UCSD-AML1 (cell line): ENCODE measurements around the gene FKBP11.

Source experiments
- DNase-seq: peaks from one replicate; lab custom pipeline; 2025; ENCODE audit not compliant: unreplicated experiment; lab: John Stamatoyannopoulos, UW

Gene FKBP11

DNA sequence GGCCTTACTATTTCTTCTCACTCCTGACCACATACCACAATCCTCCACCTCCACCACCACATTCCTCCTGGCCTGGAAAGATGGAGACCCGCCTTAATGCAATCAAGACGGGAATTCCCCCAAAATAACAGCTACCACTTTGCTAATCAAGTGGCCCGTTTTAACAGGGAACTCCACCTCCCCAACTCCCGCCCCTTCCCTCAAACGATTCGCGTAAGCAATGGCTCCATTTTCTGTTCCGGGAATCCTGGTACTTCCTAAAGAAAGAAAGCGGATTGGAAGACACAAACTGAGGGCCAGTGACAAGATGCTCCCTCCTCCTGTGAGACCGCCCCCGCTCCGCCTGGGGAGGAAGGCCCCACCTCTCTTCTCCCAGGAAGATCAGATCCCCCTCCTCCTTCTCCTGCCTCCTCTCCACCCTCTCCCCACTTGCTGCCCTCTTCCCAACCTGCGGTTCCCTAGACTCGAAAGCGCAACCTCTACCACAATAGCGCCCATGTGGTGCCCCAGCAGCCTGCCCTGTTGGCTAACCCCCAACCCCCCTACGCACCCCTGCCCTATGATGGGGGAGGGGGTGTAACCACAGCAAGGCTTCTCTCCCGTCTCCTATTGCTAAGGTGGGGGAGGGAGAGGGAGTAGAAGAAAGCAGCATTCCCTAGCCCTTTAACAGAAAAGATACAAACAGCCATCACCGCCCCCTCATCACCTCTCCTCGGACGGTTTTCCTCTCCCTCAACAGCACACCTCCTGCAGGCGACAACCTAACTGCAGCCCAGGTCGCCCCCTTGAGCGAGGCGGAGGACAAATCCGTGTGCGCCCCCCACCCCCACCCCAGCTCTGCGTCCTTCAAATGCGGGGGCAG, 31.2 kb upstream of the FKBP11 start:
- peak; percentile 89 for DNase-seq

DNA sequence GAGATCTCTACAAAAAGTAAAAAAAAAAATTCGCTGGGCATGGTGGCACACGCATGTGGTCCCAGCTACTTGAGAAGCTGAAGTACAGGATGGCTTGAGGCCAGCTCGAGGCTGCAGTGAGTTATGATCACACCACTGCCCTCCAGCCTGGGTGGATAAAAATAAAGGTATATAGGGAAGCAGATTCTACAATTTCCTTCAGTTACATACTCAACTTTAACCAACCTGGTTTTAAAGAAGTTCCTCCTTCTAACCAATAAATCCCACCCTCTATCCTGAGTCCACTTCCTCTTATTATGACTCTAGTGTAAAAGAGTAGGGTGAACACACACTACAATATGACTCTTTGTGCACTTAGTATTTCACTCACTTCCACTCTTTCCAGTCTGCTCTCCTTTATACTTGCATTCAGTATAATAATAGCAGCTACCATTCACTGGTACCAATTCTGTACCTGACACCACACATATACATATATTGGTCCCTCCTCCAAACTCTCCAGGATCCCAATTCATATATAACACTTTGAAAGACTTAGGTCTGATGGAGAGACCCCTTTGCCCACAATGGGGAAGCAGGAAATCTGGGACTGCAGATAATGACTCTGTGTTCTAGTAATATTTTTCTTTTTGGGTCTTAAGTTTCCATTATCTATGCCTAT, 29.7 kb upstream of the FKBP11 start:
- peak; percentile 22 for DNase-seq

DNA sequence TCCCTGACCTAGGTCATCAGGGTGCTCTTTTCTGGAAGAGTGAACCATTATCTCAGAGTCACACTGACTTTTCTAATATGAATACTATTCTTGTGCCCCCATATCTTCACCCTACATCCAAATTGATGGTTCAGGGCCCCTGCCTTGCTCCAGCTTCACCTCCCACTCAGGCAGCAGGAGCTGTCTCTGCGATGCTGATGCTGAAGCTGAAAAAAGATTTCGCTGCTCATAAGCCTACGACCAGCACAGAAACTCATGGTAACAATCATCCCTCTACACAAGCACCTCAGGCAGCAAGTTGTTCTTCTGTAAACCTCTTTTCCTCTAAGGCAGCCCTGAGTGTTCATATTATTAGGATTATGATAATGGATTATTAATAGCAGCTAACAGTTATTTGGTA, 28.8 kb upstream of the FKBP11 start:
- no peak for DNase-seq

DNA sequence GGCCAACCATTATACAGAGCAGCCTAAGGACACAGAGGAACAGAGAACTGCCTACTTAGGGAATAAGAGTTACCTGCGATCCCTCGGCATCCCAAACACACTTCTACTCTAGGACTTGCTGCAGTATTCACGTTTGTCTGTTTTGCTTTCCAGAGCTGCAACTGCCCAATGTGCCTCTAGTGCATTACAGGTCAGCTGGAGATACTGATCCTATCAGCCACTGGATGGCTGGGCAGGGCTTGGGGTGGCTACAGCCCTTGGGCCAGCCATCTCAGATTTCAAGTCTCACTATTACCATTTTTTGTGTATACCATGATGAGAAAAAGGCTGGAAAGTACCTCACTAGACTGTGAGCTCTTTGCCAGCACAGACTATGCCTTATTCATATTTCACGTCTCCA, 27.4 kb upstream of the FKBP11 start:
- no peak for DNase-seq

DNA sequence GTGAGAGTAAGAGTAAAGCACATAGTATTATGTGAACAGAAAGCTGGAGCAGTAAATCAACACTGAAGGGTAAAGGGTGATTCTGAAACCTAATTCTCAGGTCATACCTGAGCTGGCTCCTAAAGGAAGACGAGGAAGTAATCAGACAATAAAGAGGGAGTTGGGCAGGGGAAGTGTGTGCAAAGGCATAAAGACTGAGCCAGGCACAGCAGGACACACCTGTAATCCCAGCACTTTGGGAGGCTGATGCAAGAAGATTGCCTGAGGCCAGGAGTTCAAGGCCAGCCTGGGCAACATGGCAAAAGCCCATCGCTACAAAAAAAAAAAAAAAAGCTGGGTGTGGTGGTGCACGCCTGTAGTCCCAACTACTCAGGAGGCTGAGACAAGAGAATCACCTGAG, 22.4 kb upstream of the FKBP11 start:
- DNase-seq: no peak

DNA sequence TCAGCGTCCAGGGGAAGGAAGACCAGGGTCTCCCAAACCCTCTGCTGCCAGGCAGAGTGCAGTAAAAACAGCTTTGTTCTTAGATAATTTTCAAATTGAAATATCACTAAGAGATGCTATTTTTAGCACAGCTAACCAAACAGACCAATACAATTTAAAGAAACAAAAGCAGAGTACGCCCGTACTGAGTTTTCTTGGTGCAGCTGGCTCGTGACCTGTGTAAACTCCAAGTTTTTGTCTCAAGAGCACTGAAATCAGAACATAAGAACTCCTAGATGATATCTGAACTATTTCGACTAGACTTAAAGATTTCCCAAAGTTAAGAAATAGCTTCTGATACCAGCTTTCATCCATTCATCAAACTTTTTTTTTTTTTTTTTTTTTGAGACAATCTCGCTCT, 21.7 kb upstream of the FKBP11 start:
- no peak for DNase-seq

DNA sequence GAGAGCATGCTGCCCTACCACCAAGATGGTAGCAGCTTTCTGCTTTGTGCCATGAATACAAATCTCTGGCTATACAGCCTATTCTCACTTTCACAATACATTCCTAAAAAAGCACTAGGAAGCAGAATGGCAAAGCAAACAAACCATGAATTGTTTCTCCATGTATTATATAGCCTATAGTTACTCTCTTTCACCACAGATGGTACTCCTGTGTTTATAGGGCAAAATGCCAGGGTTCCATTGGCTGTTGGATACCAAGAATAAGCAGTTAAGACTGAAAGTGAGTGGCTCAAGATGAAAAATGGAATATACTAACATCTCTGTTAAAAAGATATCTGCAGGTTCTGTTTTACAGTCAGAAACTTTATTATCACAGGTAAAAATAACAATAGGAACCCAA, 20.9 kb upstream of the FKBP11 start:
- no peak for DNase-seq

DNA sequence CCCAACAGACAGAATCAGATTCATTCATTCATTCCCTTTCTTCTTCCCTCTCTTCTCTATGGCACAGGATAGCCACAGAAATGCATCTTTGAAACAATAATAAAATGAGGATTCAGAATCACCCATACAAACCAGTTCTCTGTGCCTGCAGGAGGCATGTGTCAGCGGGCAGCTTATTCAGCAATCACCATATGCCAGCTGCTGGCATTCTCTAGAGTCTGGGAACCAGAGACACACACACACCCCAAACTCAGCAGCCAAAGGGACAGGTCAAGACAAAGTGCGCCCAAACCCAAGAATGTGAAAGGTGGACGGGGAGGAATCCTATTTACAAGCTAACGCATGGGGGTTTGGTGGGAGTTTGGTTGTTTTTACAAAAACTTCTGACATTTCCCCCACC, 17.9 kb upstream of the FKBP11 start:
- DNase-seq: no peak

DNA sequence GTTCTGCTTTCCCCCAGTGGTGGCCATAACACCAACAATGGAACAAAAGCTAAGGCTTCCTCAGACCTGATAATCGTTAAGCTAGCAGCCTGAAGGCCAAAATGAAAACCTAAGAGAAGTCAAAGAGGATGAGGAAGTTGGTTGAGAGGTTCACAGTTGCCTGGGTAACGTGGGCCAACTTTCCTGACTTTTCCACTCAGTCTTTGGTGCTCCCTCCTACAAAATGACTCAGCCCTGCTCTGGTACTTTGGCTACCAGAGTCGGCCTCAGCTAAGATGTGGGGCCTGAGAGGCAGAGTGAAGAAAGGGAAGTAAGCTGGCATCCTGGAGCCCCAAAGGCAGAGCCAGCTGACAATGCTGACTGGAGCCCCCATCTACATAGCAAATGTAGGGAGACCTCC, 14.9 kb upstream of the FKBP11 start:
- DNase-seq: peak; percentile 65

DNA sequence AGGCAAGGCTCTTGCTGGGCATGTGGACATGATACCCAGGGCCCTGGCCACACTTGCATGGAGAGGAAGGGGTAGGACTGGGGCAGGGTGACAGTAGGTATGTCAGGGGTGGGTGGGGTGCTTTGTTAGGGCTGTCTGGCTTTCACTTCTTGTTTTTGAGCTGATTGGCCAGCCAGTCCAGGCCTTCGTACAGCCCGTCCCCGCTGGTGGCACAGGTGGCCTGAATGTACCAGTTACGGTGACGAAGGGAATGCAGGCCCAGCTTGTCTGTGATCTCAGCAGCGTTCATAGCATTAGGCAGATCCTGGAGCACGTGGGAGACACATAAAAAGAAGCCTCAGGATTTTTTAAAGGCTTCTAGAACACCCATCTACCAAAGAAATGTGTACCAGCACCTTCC, 13.5 kb upstream of the FKBP11 start:
- DNase-seq: no peak

DNA sequence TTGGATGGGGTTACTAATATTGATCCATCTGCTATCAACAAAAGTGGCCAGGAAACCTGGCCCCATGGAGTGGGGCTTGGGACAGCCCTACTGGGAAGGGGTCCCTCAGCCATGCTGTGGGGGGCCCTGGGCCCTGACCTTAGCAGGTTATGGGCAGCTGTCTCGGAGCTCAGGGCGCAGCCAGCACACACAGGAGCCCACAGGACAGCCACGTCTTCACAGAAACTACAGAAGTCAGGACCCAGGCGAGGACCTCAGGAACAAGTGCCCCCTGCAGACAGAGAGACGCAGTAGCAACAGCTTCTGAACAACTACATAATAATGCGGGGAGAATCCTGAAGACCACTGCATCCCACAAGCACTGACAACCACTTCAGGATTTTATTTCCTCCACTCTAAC, 11.9 kb upstream of the FKBP11 start:
- DNase-seq: no peak

DNA sequence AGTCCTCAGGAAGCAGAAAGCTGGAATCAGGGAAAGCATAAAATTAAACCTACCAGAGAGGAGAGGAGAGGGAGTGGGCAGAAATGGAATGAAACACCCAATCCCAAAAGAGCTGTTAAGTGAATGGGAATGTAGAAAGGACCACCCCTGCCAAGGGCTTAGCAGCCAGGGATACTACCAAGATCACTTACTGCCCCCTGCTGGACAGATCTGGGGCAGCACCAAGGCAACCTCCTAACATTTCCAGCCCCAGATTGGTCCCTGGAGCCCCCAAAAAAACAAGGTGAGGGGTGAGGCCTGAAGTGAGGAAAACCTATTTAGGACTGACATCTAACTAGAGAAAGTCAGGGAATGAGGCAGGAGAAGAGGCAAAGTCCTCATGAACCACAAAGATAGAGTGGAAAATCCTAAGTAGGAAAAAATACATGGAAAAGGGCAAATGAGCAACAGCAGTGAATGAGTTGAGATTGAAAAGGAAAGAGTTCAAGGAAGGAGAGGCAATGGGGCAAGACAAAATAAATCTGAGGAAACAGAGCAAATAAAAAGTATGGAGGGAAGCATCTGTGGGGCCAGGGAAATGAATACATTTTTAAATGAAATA, 11.2 kb upstream of the FKBP11 start:
- peak; percentile 65 for DNase-seq

DNA sequence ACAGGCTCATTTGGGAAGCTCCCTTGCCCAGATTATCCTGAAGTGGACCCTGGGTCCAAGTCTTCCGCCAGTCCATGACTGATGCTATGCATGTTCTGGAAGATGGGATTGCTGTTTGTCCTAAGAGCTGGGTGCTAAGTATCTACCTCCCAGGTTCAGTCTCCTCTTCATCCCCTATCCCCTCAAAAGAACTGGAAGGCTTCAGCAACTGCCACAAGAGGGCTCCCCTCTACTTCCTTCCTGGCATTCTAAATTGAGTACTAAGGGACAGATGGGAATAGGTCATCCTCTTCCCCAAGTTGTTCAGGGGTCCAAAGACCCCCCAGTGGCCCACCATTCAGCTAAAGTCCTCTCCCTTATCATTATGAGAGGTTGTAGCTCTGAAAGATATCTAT, 9.0 kb upstream of the FKBP11 start:
- DNase-seq: peak; percentile 15

DNA sequence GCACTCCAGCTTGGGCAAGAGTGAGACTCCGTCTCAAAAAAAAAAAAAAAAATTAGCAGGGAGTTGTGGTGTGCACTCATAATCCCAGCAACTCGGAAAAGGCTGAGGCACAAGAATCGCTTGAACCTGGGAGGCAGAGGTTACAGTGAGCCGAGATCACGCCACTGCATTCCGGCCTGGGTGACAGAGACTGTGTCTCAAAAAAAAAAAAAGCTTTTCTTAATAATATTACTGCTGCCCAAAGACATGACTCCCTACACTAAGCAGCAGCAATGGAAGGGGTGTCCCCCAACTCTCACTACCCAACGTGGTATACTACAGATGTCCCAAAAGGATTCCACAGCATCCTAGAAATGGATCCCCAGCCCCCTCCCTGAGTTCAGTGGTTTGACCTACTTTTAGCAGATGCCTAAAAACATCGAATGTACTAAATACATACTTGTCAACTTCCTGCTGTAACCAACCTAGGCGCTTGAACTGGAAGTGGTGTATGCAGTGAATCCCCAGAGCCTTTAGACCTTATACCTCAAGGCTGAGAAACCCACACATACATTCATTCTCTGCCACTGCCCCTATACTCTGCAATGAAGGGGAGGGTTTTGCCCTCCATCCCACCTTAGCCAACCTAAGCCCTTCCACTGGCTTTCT, 8.5 kb upstream of the FKBP11 start:
- DNase-seq: no peak

DNA sequence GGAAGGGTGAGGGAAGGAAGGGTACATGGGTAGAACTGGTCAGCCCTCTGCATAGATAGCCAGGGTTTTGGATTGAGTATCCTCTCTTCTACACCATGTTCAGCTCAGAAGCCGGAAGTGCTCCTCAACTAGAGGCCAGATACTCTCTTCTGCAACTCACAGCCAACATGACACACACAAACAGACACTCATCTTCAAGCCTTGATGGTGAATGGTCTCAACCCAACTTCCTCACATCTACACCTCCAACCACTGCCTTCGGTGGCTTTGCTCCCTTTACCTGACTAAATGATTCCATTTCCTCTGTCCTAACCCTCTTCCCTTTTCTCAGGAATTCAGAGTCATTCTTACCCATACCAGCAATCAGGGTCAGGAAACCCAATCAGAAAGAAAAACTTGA, 7.6 kb upstream of the FKBP11 start:
- no peak for DNase-seq

DNA sequence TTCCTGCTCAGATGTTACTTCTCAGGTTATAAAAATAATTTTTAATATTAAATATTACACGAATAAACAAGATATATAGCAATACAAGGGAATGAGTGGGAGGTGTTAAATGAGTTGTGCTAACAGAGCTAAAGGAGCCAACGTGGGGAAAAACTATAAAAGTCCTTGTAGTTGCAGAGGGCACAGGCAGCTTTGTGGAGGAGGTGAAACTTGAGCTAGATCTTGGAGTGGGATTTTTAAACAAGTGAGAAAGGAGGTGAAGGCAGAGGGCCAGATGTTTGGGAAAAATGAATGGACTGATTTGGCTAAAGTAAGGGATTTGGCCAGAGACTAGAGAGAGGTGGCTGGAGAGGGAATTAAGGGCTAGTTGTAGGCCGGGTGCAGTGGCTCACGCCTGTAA, 5.2 kb upstream of the FKBP11 start:
- no peak for DNase-seq

DNA sequence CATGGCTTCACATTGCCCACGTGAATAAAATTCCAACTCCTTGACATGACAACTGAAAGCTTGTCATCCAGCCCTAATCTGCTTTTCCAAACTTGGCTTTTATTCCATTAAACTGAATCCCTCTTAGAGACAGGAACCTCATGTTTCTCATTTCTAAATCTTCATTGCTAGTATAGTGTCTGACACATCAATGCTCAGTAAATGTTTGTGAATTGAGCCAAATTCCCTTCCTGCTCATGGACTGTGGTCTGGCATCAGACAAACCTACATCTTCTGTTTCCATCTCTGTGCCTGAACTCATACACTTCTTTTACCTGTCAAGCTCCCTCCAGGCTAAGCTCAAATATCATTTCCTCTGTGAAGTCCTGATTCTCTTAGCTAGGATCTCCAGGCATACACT, 4.3 kb upstream of the FKBP11 start:
- no peak for DNase-seq

DNA sequence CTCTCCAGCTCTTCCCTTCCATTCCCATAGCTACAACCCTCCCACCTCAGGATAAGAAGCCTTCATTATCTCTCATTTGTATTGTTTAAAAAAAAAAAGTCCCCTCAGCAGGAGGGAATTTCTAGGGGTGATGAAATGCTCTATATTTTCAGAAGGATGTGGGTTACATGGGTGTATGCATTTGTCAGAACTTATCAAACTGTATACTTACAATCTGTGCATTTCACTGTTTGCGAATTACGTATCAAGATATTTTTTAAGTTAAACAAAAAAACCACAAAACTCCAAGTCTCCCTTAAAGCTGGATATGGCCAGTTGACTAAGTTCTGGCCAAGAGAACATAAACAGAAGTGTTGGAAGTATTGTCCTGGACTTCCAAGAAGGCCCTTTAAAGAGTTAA, 2.0 kb upstream of the FKBP11 start:
- no peak for DNase-seq

DNA sequence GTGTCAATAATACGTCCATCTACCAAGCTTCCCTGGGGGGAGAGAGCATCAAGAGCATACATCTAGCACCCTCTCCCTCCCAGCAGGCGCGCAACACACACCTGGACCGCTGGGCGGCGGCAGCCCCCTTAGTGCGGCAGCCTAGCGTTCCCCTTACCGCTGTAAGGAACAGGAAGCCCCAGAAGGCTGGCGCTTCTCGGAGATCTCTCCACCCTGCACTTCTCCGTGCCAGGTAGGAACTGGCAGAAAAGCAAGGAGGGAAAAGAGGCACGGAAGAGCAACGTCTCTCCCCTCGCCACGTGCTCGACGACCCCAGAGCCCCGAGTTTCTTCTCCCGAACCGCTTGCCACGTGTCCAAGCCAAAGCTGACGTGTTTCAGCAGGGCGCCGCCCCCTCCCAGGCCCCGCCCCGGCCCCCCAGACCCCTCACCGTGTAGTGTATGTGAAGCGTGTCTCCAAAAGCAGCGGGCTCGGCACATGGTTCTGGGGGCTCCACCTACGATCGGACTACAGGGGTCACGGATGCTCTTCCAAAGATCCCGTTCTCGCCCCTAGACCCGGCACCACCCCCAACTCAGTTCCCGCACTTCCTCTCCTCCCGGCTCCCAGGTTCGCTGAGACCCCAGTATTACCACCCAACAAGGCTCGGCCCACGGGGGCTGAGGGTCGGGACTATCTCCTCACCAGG, 532 bp downstream of the FKBP11 start:
- no peak for DNase-seq

DNA sequence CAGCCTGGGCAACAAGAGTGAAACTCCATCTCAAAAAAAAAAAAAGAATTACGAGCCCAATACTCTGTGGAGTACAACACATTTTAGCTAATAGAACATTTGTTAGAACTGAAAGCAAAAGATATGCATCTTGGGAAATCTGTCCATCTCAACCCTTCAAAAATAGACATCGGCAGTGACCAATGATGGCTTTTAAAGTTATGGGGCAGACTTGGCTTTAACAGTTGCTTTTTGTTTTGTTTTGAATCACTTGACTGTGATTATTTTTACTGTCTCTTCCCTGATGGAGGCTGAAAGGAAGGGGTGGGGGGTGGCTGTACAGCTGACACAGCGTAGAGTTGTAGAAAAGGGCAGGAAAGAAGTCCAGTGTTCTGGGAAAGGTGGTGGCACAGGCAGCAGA, 2.2 kb downstream of the FKBP11 start:
- no peak for DNase-seq

DNA sequence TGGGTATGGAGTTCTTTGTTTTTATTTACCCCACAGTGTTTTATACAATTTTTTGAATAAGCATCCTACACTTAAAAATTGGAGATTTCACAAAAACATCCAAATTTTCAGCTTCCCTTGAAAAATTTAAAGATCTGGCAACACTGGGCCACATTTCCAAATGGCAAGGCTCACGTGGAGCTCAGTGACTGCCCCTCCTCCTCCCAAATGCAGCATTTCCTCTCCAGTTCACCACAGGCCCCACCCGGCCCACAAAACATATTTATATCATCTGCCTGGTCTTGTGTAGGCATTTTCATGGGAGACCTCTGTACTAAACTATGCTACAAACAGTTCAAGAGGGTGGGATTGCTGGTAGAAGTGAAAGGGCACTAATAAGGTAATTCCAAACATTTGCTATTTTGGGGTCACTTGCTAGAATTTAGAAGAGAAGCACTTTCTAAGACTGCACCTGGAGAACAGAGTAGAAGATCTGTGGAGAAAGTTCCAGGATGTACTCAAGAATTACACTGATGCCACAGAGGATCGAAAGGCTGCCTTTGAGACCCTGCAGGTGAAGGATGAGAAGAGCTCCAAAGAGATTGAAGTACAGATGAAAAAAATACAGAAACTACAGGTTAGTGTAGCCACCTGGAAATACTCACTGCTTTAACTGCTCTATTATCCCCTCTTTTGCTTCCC, 7.3 kb downstream of the FKBP11 start:
- DNase-seq: peak; percentile 31
